ENCODE measurements around the gene ANKRD40.
"Not testable (repeated sequence)": the region's sequence is repeated elsewhere in the genome, so short reads cannot be mapped to it uniquely, and the experiment has no call there.

The ANKRD40 gene

GRCh38 chr17:50685691-50686493 lies 21.8 kb downstream of the ANKRD40 start:
- no peak for DNase-seq (ENCODE audit: low read depth in 2 of 2)

- no peak for DNase-seq (ENCODE audit: low read depth in 2 of 2)
Observed at GRCh38 chr17:50685334-50685665, 22.4 kb downstream of the ANKRD40 start.

- no peak for DNase-seq (ENCODE audit: low read depth in 2 of 2)
Observed at GRCh38 chr17:50684612-50685333, 22.9 kb downstream of the ANKRD40 start.

GRCh38 chr17:50684288-50684611 lies 23.5 kb downstream of the ANKRD40 start:
- DNase-seq (ENCODE audit: low read depth in 2 of 2): no peak

- DNase-seq (ENCODE audit: low read depth in 2 of 2): no peak
Observed at GRCh38 chr17:50683434-50684287, 24.1 kb downstream of the ANKRD40 start.

GRCh38 chr17:50682938-50683337 lies 24.8 kb downstream of the ANKRD40 start:
- DNase-seq (ENCODE audit: low read depth in 2 of 2): no peak

GRCh38 chr17:50682441-50682840 lies 25.3 kb downstream of the ANKRD40 start:
- DNase-seq (ENCODE audit: low read depth in 2 of 2): no peak

GRCh38 chr17:50681263-50682200 lies 26.2 kb downstream of the ANKRD40 start:
- peak; percentile 67 to 74 for DNase-seq (ENCODE audit: low read depth in 2 of 2)

- DNase-seq (ENCODE audit: low read depth in 2 of 2): not testable (repeated sequence)
Observed at GRCh38 chr17:50680543-50681262, 27.0 kb downstream of the ANKRD40 start.

- DNase-seq (ENCODE audit: low read depth in 2 of 2): no peak
Observed at GRCh38 chr17:50680126-50680525, 27.6 kb downstream of the ANKRD40 start.

GRCh38 chr17:50679008-50679544 lies 28.6 kb downstream of the ANKRD40 start:
- DNase-seq (ENCODE audit: low read depth in 2 of 2): no peak

- no peak for DNase-seq (ENCODE audit: low read depth in 2 of 2)
Observed at GRCh38 chr17:50677851-50678375, 29.8 kb downstream of the ANKRD40 start.

- DNase-seq (ENCODE audit: low read depth in 2 of 2): no peak
Observed at GRCh38 chr17:50676065-50676975, 31.4 kb downstream of the ANKRD40 start.

GRCh38 chr17:50675627-50676026 lies 32.1 kb downstream of the ANKRD40 start:
- DNase-seq (ENCODE audit: low read depth in 2 of 2): no peak

GRCh38 chr17:50675190-50675589 lies 32.5 kb downstream of the ANKRD40 start:
- DNase-seq (ENCODE audit: low read depth in 2 of 2): no peak

GRCh38 chr17:50672831-50673551 lies 34.7 kb downstream of the ANKRD40 start:
- no peak for DNase-seq (ENCODE audit: low read depth in 2 of 2)

GRCh38 chr17:50672071-50672470 lies 35.6 kb downstream of the ANKRD40 start:
- no peak for DNase-seq (ENCODE audit: low read depth in 2 of 2)

- no peak for DNase-seq (ENCODE audit: low read depth in 2 of 2)
Observed at GRCh38 chr17:50668838-50669581, 38.7 kb downstream of the ANKRD40 start.

Data from fibroblast of skin of left quadriceps (primary cell).